RWPE2 (cell line): ENCODE results near the gene PBRM1.
A peak's percentile ranks its signal among the peaks of the same experiment; 100 is the strongest.

Experiments used
- ATAC-seq: fragments of 200-7000 bp; cut with Tn5 transposase; 3 replicates; pipeline ENCODE4 v1.9.1; 2021; ENCODE audit warnings: low read depth
- DNase-seq: peaks from one replicate; pipeline ENCODE4 v3.0.0-alpha.2; 2020; ENCODE audit warnings: low spot score
- H3K27ac ChIP-seq: fragments of 450-650 bp; 2 replicates; pipeline ENCODE4 v1.5.1; 2017; ENCODE audit warnings: mild to moderate bottlenecking; ENCODE audit not compliant: poor library complexity, severe bottlenecking
- H3K27me3 ChIP-seq: fragments of 250-450 bp; sonication (Bioruptor Pico); 2 replicates; pipeline ENCODE4 v1.5.1; 2021; ENCODE audit warnings: mild to moderate bottlenecking, moderate library complexity; ENCODE audit not compliant: insufficient read depth, poor library complexity, severe bottlenecking
- H3K36me3 ChIP-seq: fragments of 250-450 bp; sonication (Bioruptor Pico); 2 replicates; pipeline ENCODE4 v1.5.1; 2020; ENCODE audit warnings: low read depth, mild to moderate bottlenecking, moderate library complexity
- H3K4me1 ChIP-seq: fragments of 250-450 bp; sonication (Bioruptor Pico); 2 replicates; pipeline ENCODE4 v1.5.1; 2021; ENCODE audit warnings: mild to moderate bottlenecking, moderate library complexity; ENCODE audit not compliant: insufficient read depth, poor library complexity, severe bottlenecking
- H3K4me3 ChIP-seq: fragments of 250-450 bp; sonication (Bioruptor Pico); 2 replicates; pipeline ENCODE4 v1.5.1; 2021; ENCODE audit warnings: mild to moderate bottlenecking, moderate library complexity; ENCODE audit not compliant: severe bottlenecking
- H3K9me3 ChIP-seq: fragments of 250-450 bp; sonication (Bioruptor Pico); 2 replicates; pipeline ENCODE4 v1.5.1; 2021; ENCODE audit warnings: mild to moderate bottlenecking, moderate library complexity; ENCODE audit not compliant: severe bottlenecking
- TF ChIP-seq, protein P1 (sequence below): fragments of 450-650 bp; IDR thresholded peaks from one replicate; pipeline ENCODE4 v1.5.1; 2017; ENCODE audit warnings: mild to moderate bottlenecking, moderate library complexity; ENCODE audit not compliant: poor library complexity, severe bottlenecking

Gene PBRM1

GRCh38 chr3:52572221-52572620 lies 113.5 kb downstream of the PBRM1 start:
- no peaks in the 10 kb centered on the region for H3K27me3 ChIP-seq
- H3K36me3 ChIP-seq, result peaks cover 22% of the 10 kb centered on the region
- TF ChIP-seq, protein P1, sequence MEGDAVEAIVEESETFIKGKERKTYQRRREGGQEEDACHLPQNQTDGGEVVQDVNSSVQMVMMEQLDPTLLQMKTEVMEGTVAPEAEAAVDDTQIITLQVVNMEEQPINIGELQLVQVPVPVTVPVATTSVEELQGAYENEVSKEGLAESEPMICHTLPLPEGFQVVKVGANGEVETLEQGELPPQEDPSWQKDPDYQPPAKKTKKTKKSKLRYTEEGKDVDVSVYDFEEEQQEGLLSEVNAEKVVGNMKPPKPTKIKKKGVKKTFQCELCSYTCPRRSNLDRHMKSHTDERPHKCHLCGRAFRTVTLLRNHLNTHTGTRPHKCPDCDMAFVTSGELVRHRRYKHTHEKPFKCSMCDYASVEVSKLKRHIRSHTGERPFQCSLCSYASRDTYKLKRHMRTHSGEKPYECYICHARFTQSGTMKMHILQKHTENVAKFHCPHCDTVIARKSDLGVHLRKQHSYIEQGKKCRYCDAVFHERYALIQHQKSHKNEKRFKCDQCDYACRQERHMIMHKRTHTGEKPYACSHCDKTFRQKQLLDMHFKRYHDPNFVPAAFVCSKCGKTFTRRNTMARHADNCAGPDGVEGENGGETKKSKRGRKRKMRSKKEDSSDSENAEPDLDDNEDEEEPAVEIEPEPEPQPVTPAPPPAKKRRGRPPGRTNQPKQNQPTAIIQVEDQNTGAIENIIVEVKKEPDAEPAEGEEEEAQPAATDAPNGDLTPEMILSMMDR, result no peak
- H3K4me1 ChIP-seq, result peaks cover 6% of the 10 kb centered on the region
- no peak overlapping the region for H3K4me3 ChIP-seq
- no peak for DNase-seq
- no peak overlapping the region for H3K27ac ChIP-seq
- ATAC-seq, result no peak
- H3K9me3 ChIP-seq, result no peaks in the 10 kb centered on the region

GRCh38 chr3:52570076-52570475 lies 115.6 kb downstream of the PBRM1 start:
- H3K36me3 ChIP-seq, result peaks cover 12% of the 10 kb centered on the region
- ATAC-seq (0 out of 3 replicates have a peak, but pooled peaks have one; percentile 14), DNase-seq (no peak)
- no peak overlapping the region for H3K27ac ChIP-seq
- peaks cover 6% of the 10 kb centered on the region for H3K4me1 ChIP-seq
- H3K9me3 ChIP-seq, result no peaks in the 10 kb centered on the region
- TF ChIP-seq, protein P1, result no peak
- H3K27me3 ChIP-seq, result no peaks in the 10 kb centered on the region
- H3K4me3 ChIP-seq, result no peak overlapping the region

GRCh38 chr3:52568069-52568468 lies 117.6 kb downstream of the PBRM1 start:
- ATAC-seq (no peak), DNase-seq (no peak)
- no peaks in the 10 kb centered on the region for H3K9me3 ChIP-seq
- H3K4me3 ChIP-seq, result no peak overlapping the region
- peaks cover 25% of the 10 kb centered on the region for H3K36me3 ChIP-seq
- H3K27ac ChIP-seq, result no peak overlapping the region
- peaks cover 6% of the 10 kb centered on the region for H3K4me1 ChIP-seq
- H3K27me3 ChIP-seq, result no peaks in the 10 kb centered on the region
- TF ChIP-seq, protein P1, result no peak

- H3K27ac ChIP-seq, result no peak overlapping the region
- H3K36me3 ChIP-seq, result peaks cover 49% of the 10 kb centered on the region
- no peaks in the 10 kb centered on the region for H3K9me3 ChIP-seq
- DNase-seq (no peak), ATAC-seq (no peak)
- TF ChIP-seq, protein P1, result no peak
- H3K27me3 ChIP-seq, result no peaks in the 10 kb centered on the region
- H3K4me3 ChIP-seq, result no peak overlapping the region
- H3K4me1 ChIP-seq, result no peaks in the 10 kb centered on the region
Observed at GRCh38 chr3:52563984-52564383, 121.7 kb downstream of the PBRM1 start.

- TF ChIP-seq, protein P1, result no peak
- H3K4me1 ChIP-seq, result no peaks in the 10 kb centered on the region
- no peak for DNase-seq
- H3K9me3 ChIP-seq, result no peaks in the 10 kb centered on the region
- no peaks in the 10 kb centered on the region for H3K27me3 ChIP-seq
- H3K27ac ChIP-seq, result no peak overlapping the region
- no peak overlapping the region for H3K4me3 ChIP-seq
- ATAC-seq, result no peak
- peaks cover 60% of the 10 kb centered on the region for H3K36me3 ChIP-seq
Observed at GRCh38 chr3:52561028-52561747, 124.5 kb downstream of the PBRM1 start.
